ENCODE measurements around the gene CCDC159.
A peak's percentile ranks its signal among the peaks of the same experiment; 100 is the strongest.

Gene CCDC159

GRCh38 chr19:11380653-11381537 lies 34.6 kb downstream of the CCDC159 start:
- peaks cover 39% of the 10 kb centered on the region for H3K4me1 ChIP-seq (ENCODE audit: insufficient read depth, low read length, poor library complexity, severe bottlenecking)
- no peak for TF ChIP-seq CTCF (conservative IDR thresholded peaks at IDR 0.05; ENCODE audit: low read length)
- no peak for TF ChIP-seq EZH2phosphoT487 (IDR thresholded peaks at IDR 0.05; ENCODE audit: borderline replicate concordance)
- no peak overlapping the region for H2AFZ ChIP-seq (ENCODE audit: low read length)
- no peak overlapping the region for H3K9ac ChIP-seq (ENCODE audit: low read depth, low read length, poor library complexity, severe bottlenecking)
- no peaks in the 10 kb centered on the region for H3K9me2 ChIP-seq (replicated peaks; ENCODE audit: low read depth, low read length)
- H3K9me3 ChIP-seq (ENCODE audit: insufficient read depth, low read depth, low read length), result no peaks in the 10 kb centered on the region
- no peaks in the 10 kb centered on the region for H3K27me3 ChIP-seq (ENCODE audit: insufficient read depth, low read length, poor library complexity, severe bottlenecking)
- H3F3A ChIP-seq (ENCODE audit: low read depth), result no peaks in the 10 kb centered on the region
- H3K79me2 ChIP-seq (ENCODE audit: insufficient read depth, low read length), result peaks cover 11% of the 10 kb centered on the region; the same call in 1 of the 2 replicates
- H3K4me3 ChIP-seq (ENCODE audit: low read length, poor library complexity, severe bottlenecking), result no peak overlapping the region
- peaks cover 5% of the 10 kb centered on the region for H4K20me1 ChIP-seq (ENCODE audit: insufficient read depth, low read length, poor library complexity, severe bottlenecking)
- no peak overlapping the region for H3K4me2 ChIP-seq (ENCODE audit: low read depth, low read length, poor library complexity, severe bottlenecking)
- no peaks in the 10 kb centered on the region for H3K36me3 ChIP-seq (ENCODE audit: insufficient read depth, low read length)

GRCh38 chr19:11382898-11383705 lies 36.8 kb downstream of the CCDC159 start:
- Histone ChIP-seq H3K4me1 (ENCODE audit: insufficient read depth, low read length, poor library complexity, severe bottlenecking) (peaks cover 18% of the 10 kb centered on the region), H3F3A (ENCODE audit: low read depth) (no peaks in the 10 kb centered on the region), H3K79me2 (ENCODE audit: insufficient read depth, low read length) (no peaks in the 10 kb centered on the region), H3K4me2 (ENCODE audit: low read depth, low read length, poor library complexity, severe bottlenecking) (peak overlapping the region; percentile 93), H2AFZ (ENCODE audit: low read length) (peak overlapping the region; percentile 95), H4K20me1 (ENCODE audit: insufficient read depth, low read length, poor library complexity, severe bottlenecking) (peaks cover 5% of the 10 kb centered on the region), H3K9ac (ENCODE audit: low read depth, low read length, poor library complexity, severe bottlenecking) (peak overlapping the region; percentile 91), H3K9me3 (ENCODE audit: insufficient read depth, low read depth, low read length) (no peaks in the 10 kb centered on the region), H3K27me3 (ENCODE audit: insufficient read depth, low read length, poor library complexity, severe bottlenecking) (no peaks in the 10 kb centered on the region), H3K9me2 (replicated peaks; ENCODE audit: low read depth, low read length) (no peaks in the 10 kb centered on the region), H3K4me3 (ENCODE audit: low read length, poor library complexity, severe bottlenecking) (peak overlapping the region; percentile 90), H3K36me3 (ENCODE audit: insufficient read depth, low read length) (no peaks in the 10 kb centered on the region)
- TF ChIP-seq EZH2phosphoT487 (IDR thresholded peaks at IDR 0.05; ENCODE audit: borderline replicate concordance), result no peak
- peak; percentile 73 for TF ChIP-seq CTCF (conservative IDR thresholded peaks at IDR 0.05; ENCODE audit: low read length)

GRCh38 chr19:11383706-11384048 lies 37.4 kb downstream of the CCDC159 start:
- peaks cover 17% of the 10 kb centered on the region for H3K4me1 ChIP-seq (ENCODE audit: insufficient read depth, low read length, poor library complexity, severe bottlenecking)
- no peaks in the 10 kb centered on the region for H3K79me2 ChIP-seq (ENCODE audit: insufficient read depth, low read length)
- TF ChIP-seq CTCF (conservative IDR thresholded peaks at IDR 0.05; ENCODE audit: low read length) (no peak), EZH2phosphoT487 (IDR thresholded peaks at IDR 0.05; ENCODE audit: borderline replicate concordance) (no peak)
- no peaks in the 10 kb centered on the region for H3K9me3 ChIP-seq (ENCODE audit: insufficient read depth, low read depth, low read length)
- H3K9ac ChIP-seq (ENCODE audit: low read depth, low read length, poor library complexity, severe bottlenecking), result peak overlapping the region; percentile 91
- no peaks in the 10 kb centered on the region for H3K27me3 ChIP-seq (ENCODE audit: insufficient read depth, low read length, poor library complexity, severe bottlenecking)
- H3K9me2 ChIP-seq (replicated peaks; ENCODE audit: low read depth, low read length), result no peaks in the 10 kb centered on the region
- H3K36me3 ChIP-seq (ENCODE audit: insufficient read depth, low read length), result no peaks in the 10 kb centered on the region
- H3F3A ChIP-seq (ENCODE audit: low read depth), result no peaks in the 10 kb centered on the region
- H4K20me1 ChIP-seq (ENCODE audit: insufficient read depth, low read length, poor library complexity, severe bottlenecking), result peaks cover 5% of the 10 kb centered on the region
- peak overlapping the region; percentile 95 for H2AFZ ChIP-seq (ENCODE audit: low read length)
- H3K4me2 ChIP-seq (ENCODE audit: low read depth, low read length, poor library complexity, severe bottlenecking), result peak overlapping the region; percentile 93
- H3K4me3 ChIP-seq (ENCODE audit: low read length, poor library complexity, severe bottlenecking), result peak overlapping the region; percentile 90
